Activated CD8-positive, alpha-beta memory T cell treated with anti-CD3 and anti-CD28 coated beads for 4 hours (primary cell): ENCODE measurements around the gene SH3PXD2A.
"Not testable (repeated sequence)": the region's sequence is repeated elsewhere in the genome, so short reads cannot be mapped to it uniquely, and the experiment has no call there.

Source experiments
- DNase-seq, 2 donors: peaks; one replicate each; pipeline ENCODE4 v3.0.0-alpha.2; 2020; ENCODE audit warnings: low read depth in 2 of 2

SH3PXD2A gene

DNA sequence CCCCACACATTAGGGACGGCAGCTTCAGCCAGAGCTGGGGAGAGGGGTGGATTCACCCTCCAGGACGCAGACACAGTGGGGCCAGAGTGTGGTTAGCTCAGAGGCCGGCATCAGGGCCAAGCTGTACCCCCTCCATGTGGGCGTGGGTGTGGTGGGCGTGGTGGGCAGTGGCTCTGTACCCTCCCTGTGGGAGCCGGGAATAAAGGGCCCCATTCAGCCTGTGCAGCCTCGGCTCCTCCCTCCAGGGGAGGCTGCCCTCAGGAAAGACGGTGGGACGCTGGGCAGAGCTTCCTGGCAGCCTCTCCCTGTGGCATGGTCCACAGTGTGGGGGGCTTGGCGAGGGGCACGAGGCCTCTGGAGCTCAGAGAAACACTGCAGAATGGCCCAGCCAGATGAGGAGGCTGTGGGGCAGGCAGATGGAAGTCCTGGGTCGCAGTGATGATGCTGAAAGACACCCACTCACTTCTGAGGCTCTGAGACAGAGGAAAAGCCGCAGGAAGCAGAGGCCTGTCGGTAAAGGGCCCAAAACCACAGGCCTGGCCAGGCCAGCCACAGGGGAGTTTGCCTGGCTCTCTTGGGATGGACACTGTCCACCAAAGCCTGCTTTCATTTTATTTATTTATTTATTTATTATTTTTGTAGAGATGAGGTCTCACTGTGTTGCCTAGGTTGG, 108.0 kb downstream of the SH3PXD2A start:
- DNase-seq = no peak

- no peak for DNase-seq
These were observed 108.8 kb downstream of the SH3PXD2A start for GRCh38 chr10:103746598-103746997.

DNA sequence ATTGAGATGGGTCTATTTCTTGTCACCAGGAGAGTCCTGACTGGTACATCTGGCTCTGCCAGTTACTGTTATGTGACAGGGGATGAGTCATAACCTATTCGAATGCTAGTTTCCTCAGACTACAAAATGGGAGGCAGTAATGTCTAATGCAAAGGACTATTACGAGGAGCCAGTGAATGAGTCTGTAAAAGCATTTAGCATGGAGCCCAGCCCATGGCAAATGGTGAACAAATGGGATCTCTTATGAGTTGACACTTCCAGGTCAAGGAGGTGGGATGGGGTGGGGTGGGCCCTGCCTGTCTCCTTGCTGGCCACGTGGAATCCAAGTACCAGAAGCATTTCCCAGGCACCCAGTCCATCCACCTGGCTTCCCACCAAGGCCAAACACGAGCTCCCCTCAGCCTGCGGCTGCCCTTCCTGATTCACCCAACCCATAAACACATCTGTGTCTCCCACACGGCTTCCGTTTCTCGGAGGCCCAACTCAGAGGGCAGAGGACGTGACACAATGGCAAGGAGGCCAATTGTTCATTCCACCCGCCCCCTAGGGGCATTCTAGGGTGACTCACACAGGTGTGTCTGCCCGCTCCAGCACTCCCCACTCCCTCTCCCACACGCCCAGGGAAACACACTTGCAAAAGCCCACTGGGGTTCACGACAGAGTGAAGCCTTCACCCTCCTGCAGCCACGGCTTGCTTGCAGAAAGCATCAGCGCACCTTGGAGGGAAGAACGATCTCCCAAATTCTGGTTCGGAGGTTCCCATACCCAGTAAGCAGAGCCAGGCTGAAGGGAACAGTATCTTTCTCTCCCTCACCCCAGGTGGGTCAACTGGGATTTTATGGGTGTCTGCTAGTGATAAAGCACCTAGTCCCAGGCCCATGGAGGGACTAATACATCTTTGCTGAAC, 109.8 kb downstream of the SH3PXD2A start:
- DNase-seq = peak; percentile 9 to 54

GRCh38 chr10:103742824-103743223, 112.6 kb downstream of the SH3PXD2A start:
- DNase-seq = no peak

DNA sequence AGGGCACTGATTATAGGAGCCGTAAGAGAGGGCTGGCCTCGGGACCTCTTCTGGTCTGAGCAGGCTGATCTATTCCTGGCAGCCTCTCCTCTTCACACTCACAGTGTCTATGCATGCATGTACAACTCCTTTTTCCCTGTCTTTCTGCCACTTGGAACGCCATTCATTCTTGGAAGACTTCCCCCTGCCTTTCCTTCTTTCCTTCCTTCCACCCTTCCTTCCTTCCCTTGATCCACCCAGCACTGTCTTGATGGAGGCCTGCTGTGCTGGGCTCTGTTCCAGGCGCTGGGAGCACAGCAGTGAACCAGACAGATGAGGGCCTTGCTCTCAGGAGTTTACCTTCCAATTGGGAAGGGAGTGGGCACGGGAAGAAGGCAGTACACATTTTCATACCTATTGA, 114.8 kb downstream of the SH3PXD2A start:
- DNase-seq = no peak

DNA sequence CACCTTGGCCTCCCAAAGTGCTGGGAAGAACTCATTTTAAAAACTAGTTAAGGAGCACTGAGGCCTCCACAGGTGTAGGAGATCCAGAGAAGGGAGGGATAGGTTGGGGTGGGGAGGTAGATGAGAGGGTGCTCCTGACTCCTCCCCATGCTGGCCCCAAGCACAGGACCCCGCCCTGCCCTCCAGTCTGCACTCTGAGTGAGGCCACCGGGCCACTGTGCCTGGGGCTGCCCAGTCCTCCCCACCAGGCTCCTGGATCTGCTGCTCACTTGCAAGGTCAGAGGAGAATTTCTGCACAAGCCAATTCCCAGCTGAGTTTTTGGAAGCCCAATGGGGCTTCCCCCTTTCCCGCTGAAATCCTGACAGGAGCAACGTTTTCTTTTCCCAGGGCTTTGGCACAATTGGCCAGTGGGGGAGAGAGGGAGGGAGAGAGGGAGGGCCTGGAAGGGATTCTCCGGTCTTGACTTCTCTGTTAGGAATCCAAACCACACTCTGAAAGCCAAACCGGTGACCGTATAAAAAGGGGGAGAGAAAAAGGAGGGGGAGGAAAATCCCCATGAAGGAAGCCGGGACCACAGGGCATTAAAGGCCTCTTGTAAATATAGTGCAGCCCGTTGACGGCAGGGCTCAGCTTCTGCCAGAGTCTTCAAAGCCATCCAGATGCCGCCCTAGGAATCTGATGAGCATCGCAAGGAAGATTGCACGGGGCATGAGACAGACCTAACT, 116.2 kb downstream of the SH3PXD2A start:
- DNase-seq = no peak

GRCh38 chr10:103737735-103738367, 117.5 kb downstream of the SH3PXD2A start:
- no peak for DNase-seq

DNA sequence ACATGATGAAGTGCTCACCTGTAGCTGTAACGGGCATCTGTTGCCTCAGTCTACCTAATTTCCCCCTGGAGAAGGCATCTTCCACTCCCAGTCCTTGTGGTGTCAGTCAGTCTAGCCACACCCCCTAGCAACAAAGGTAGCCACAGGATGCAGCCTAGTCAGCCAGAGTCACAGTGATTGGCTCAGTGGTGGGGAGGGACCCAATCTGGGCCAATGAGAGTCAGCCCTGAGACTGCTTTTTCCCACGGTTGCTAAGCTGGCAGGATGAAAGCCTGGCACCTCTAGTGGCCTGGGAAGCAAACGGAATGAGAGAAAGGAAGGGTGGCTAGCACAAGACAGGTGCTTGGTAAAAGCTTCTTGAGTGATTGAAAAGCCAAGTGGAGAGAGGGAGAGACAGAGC, 118.6 kb downstream of the SH3PXD2A start:
- no peak for DNase-seq

DNA sequence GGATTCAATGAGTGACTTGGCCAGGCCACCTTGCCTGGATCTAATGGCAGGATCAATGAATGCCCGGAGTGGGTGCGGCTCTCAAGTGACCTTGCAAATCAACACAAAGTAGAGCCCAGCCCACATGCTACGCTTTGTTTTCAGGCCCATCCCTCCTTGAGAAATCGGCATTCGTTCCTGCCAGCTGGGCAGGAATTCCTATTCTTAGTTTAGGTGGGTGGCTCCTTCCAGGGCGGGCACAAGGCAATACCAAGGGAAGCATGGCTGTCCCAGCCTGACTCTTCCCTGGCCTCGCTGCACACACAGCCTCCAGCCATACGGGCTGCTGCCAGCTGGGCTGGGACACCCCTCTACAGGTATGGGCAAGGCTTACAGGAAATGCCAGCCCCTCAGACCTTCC, 119.3 kb downstream of the SH3PXD2A start:
- no peak for DNase-seq

- no peak for DNase-seq
These were observed 120.6 kb downstream of the SH3PXD2A start for GRCh38 chr10:103734731-103735130.

- DNase-seq = no peak
These were observed 122.3 kb downstream of the SH3PXD2A start for GRCh38 chr10:103733045-103733419.

DNA sequence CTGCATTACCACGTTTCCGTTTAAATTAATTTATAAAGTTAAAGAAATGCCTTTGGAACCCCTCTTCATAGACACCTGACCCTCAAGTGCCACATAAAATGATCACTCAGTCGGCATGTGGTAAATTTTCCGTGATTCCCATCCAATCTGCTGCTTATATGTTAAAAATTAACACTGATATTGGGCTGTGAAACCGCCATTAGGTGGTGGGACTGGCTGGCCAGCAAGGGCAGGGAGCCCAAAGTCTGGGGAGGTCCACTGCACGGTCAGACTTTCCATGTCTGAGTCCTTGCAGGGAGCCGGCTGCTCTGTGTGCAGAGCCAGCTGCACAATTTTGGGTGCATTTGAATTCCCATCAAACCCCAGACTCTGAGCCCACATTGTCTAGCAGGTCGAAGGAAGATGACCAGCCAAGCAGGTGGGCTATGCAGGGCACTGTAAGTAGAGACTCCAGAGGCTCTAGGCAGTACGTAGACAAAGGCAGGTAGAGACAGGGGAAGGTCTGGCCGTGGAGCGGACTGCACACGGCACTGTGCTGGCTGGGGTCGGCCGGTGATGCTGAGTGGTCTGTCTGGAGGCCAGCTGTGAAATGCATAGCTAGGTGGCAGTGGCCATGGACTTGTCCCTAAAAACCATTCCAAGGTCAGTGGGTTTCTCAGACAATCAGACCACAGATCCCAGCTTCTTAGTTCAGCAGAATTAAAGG, 122.9 kb downstream of the SH3PXD2A start:
- no peak for DNase-seq

GRCh38 chr10:103731609-103732270, 123.6 kb downstream of the SH3PXD2A start:
- no peak for DNase-seq

- DNase-seq = not testable (repeated sequence)
These were observed 124.3 kb downstream of the SH3PXD2A start for GRCh38 chr10:103731026-103731425.

DNA sequence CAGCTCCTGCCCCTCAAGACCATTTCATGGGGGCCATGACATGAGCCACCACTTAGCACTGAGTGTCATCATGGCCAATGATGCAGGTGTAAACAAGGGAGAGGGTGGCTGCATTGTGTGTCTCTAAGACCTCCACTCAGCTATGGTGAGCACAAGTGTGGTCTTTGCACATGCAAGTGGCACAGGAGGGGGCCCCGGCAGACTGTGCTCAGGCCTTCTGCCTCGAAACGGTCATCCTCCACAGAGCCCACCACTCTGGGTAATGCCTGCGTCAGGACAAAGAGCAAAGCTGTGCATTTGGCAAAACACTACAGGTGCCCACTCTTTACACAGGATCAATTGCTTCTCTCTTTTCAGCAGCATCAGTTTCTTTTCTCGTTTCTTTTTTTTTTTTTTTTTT, 125.5 kb downstream of the SH3PXD2A start:
- DNase-seq = no peak

DNA sequence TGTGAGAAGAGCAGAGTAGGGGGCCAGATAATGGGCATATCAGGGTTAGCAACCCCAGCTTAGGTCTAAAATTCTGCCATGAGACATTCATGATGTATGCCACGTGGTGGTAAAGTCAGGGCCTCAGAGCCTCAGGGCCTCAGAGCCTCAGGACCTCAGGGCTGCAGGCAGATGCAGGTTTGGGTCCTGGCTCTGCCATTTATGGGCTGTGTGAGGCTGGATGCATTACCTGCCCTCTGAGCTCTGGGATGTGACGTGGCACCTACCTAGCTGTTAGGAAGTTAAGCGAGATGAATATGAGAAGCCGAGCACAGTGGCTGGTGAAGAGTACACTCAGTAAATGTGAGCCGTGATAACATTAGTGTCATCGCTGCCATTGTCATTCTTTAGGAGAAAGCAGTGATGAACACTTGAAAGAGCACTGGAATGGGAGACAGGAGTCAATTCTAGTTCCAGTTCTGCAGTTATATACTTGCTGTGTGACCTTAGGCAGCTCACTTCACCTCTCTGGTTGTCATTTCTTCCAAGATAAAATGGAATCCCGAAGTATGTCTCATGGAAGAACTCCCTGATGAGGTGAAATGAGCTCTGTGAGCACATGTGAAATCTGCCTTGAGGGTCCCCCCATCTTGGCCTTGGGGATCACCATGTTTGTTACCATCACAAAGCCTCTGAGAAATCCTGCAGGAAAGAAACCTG, 127.2 kb downstream of the SH3PXD2A start:
- DNase-seq = no peak

DNA sequence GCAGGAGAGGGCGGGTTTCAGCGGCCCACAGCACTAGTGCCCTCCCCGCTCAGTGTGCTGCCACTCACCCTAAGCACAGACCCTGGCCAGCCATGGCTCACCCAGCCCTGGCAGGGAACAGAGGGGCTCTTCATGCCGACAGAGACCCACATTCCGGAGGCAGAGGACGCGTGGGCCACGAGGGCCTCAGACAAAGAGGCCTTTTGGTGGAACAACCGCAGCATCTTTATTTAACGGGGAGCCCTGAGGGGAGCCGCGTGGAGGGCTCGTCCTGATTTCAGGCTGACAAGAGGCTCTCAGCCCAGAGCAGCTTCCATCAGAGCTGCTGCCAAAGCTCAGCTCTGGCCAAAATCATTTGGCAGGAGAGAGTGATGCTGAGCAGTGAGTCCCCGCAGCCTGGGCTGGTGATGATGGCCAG, 127.8 kb downstream of the SH3PXD2A start:
- DNase-seq = no peak

DNA sequence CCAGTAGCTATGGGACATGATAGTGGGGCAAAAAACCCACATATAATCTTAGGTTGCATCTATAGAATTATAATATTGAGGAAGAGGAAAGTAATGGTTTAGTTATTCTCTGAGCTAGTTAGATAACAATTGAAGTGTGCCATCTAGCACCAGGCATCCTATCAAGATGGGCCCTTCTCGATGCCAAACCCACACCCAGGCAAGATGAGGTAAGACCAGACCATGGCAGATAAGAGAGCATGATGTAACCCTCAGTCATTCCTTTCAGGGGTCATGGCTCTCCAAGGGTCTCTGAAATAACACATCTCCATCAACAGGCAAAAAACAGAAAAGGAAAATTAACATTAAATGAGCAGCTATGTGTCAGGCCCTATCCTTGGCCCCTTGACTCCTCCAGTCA, 128.7 kb downstream of the SH3PXD2A start:
- no peak for DNase-seq

DNA sequence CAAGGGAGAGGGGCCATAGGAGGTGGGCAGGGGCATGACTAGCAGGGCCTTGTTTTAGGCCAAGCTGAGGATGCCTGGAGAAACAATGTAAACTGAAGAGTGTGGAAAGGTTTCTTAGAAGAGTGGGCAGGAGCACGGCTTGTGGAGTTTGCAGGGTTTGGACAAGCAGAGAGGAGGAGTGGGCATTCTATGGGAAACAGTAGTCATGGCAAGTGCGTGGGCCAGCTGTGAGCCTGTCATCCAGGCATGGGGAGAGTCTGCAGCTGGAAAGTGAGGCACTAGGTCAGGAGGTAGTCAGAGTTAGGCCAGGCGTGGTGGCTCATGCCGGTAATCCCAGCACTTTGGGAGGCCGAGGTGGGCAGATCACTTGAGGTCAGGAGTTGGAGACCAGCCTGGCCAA, 130.1 kb downstream of the SH3PXD2A start:
- DNase-seq = no peak

- no peak for DNase-seq
These were observed 130.6 kb downstream of the SH3PXD2A start for GRCh38 chr10:103724771-103725170.
